ENCODE results near the gene MAP3K2. TPM values are rescaled to one million over a fixed set of nuclear protein-coding genes. Genes with fewer than 3 reads are reported as not detected.

The MAP3K2 gene
- total and polyA plus RNA-seq, 2 donors (not counting 3 experiments of a cell fraction or from before 2014, with no cell fraction given): 3.4 to 25.7 TPM

- no peaks in the 10 kb centered on the region for H3K36me3 ChIP-seq (ENCODE audit: control insufficient read depth in 2 of 2, extremely low read depth in 1 of 2, insufficient read depth in 2 of 2, low read length in 2 of 2)
- no peaks in the 10 kb centered on the region for H3K9me3 ChIP-seq (replicated peaks; ENCODE audit: control insufficient read depth, insufficient read depth, low read length)
- H3K4me3 ChIP-seq (replicated peaks in 1 of 3; ENCODE audit: insufficient read depth in 1 of 3, low read depth in 1 of 3, low read length in 3 of 3): no peak overlapping the region
- no peak for FAIRE-seq
- H4K20me1 ChIP-seq (replicated peaks; ENCODE audit: control insufficient read depth, extremely low read depth, insufficient read depth, low read length): no peaks in the 10 kb centered on the region
- dilution Hi-C loops (cut with MboI; ENCODE audit: extremely low pct_ligation_motif_present, low sequenced_read_pairs): no loop called here
- no peak overlapping the region for H3K4me2 ChIP-seq (ENCODE audit: insufficient read depth, low read length)
- H3K9me1 ChIP-seq (replicated peaks; ENCODE audit: control insufficient read depth, extremely low read depth, insufficient read depth, low read length): no peaks in the 10 kb centered on the region
- H2AFZ ChIP-seq (ENCODE audit: low read depth, low read length): no peak overlapping the region
- intact Hi-C loops (cut with micrococcal nuclease): loop anchor here (5.0 kb wide), 1 partner anchor 80 kb away; no protein-coding TSS in a partner anchor
- H3K79me2 ChIP-seq (ENCODE audit: control insufficient read depth, insufficient read depth, low read length): no peaks in the 10 kb centered on the region
- ChIA-PET POLR2A (no interaction called here), CTCF (interaction anchor here (1.3 to 4.6 kb wide), 3 partner anchors 9 to 62 kb away, joined by 4 to 15 read pairs (median 13); no protein-coding TSS in a partner anchor)
- no TSS peak for BruUV-seq (replicated peaks)
- TF ChIP-seq FOS (IDR thresholded peaks at IDR 0.05; ENCODE audit: borderline replicate concordance, insufficient read depth, low read length) (no peak), MYC (IDR thresholded peaks at IDR 0.05; ENCODE audit: low read depth, low read length) (no peak), JUN (IDR thresholded peaks at IDR 0.05; ENCODE audit: borderline replicate concordance, insufficient read depth, insufficient read length, low read depth) (no peak), POLR2AphosphoS5 (IDR thresholded peaks at IDR 0.05; ENCODE audit: insufficient read depth, low read depth, low read length) (no peak), CTCF (IDR thresholded peaks at IDR 0.05; ENCODE audit: extremely low read depth in 1 of 2, insufficient read depth in 1 of 2, low read depth in 1 of 2, low read length in 2 of 2) (no peak), GATA2 (IDR thresholded peaks at IDR 0.05; ENCODE audit: insufficient read depth, insufficient read length, low read depth, low read length) (no peak), EZH2 (IDR thresholded peaks at IDR 0.05; ENCODE audit: borderline replicate concordance, low read depth, low read length, severe bottlenecking) (no peak), POLR2A (IDR thresholded peaks at IDR 0.05; ENCODE audit: low read depth, low read length) (no peak)
- TF ChIP-seq, protein P1, sequence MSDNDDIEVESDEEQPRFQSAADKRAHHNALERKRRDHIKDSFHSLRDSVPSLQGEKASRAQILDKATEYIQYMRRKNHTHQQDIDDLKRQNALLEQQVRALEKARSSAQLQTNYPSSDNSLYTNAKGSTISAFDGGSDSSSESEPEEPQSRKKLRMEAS (IDR thresholded peaks at IDR 0.05; ENCODE audit: insufficient read depth, insufficient read length): no peak
- H3K27ac ChIP-seq (ENCODE audit: insufficient read depth, low read depth, low read length): no peak overlapping the region
- DNase-seq (ENCODE audit: low read depth, low spot score): no peak
- peaks cover 8 to 11% of the 10 kb centered on the region in 2 experiments for H3K27me3 ChIP-seq (ENCODE audit: control insufficient read depth in 2 of 2, insufficient read depth in 2 of 2, low read length in 2 of 2)
- no peak overlapping the region for H3K9ac ChIP-seq (replicated peaks; ENCODE audit: extremely low read depth, insufficient read depth, low read length)
- H3K4me1 ChIP-seq (ENCODE audit: control insufficient read depth, extremely low read depth, insufficient read depth, low read length): peaks cover 21% of the 10 kb centered on the region
These were observed 29.6 kb upstream of the MAP3K2 start for GRCh38 chr2:127417406-127417805.
